GM21447 (cell line): ENCODE data around the gene ATP4A.

Experiments used
- ATAC-seq: cut with Tn5 transposase; IDR thresholded peaks from one replicate; pipeline ENCODE4 v1.9.1; 2021; ENCODE audit not compliant: unreplicated experiment

ATP4A gene

DNA sequence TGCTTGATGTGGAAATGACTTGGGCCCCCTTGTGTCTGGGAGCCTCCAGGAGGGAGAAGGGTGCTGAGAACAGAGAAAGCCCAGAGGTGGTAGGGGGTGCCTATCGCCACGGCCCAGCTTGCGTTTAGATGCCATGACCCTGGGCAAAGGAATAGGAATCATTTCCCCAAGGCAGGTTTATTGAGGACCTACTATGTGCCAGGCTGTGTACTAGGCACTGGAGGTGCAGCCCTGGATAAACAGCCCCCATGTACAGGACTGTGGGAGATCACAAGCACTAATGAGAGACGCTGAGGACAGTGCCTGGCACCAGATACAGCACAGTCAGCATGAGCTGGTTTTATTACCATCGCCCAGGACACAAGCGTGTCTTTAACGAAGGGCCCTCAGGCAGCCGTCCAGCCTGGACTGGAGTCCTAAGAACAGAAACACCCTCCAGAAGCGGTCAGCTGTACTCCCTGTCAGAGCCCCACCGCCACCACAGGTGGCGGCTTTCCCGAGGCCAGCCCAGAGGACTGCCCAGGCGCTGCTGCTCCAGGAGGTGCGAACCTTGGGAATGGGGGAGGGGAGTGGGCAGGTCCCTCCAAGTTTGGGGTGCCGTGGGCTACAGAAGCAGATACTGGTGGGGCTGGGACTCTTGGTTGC is 13.5 kb downstream of the ATP4A start:
- ATAC-seq = no peak

DNA sequence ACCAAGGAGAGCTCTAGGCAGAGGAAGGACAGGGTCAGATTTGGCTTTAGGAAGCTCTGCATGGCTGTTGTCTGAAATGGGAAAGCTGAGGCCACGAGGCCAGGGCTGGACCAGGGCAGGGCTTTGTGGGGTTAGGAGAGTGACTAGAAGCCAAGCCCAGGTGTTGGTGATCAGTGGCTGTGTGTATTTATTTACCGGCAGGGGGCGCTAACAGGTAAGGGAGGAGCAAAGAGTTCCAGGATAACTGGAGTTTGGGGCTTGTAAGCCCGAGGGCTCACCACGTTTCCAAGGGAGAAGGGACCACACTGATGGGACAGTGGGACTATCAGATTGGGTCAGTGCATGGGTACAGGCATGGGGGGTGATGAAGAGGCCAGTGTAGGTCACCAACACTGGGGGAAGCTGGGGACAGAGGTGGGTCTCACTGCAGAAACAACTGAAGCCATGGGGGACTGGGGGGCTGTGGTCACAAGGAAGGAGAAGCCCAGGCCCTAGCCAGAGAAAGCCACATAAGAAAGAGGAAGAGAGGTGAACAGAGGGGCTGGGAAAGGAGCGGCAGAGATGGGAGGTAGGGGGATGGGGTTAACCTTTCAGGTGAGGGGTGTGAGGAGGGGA is 14.2 kb downstream of the ATP4A start:
- no peak for ATAC-seq

DNA sequence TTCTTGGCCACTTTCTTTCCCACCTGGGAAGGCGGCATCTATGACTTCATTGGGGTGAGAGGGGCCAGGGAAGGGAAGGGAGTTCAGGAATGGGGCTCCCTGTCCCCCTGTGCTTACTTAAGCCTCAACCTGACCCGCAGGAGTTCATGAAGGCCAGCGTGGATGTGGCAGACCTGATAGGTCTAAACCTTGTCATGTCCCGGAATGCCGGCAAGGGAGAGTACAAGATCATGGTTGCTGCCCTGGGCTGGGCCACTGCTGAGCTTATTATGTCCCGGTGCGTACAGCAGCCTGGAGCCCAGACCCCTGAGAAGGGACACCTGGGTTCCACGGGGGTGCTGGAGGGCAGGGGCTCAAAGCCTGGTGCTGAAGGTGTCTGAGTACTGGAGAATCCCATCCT is 16.9 kb downstream of the ATP4A start:
- no peak for ATAC-seq

DNA sequence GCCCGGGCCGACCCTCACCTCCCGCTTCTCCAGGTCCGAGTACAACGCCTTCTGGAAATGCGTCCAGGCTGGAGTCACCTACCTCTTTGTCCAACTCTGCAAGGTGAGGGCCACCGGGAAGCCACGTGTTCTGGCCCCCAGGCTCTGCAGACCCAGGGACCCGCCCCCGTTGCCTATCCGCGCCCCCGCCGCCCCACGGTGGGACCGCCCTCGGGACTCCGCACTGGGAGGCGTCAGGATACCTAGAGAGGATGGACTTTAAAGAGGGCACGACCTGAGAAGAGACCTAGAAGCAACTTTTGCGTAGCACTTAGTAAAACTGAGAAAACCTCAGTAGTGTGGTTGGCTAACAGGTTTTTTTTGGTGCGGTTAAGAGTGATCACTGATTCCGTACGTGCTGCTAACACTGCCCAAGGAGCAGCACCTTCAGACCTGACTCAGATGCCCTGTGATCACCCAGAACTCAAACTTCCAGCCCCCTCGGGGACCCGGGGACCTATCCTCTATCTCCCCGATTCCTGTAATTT is 17.5 kb downstream of the ATP4A start:
- peak; percentile 52 for ATAC-seq

DNA sequence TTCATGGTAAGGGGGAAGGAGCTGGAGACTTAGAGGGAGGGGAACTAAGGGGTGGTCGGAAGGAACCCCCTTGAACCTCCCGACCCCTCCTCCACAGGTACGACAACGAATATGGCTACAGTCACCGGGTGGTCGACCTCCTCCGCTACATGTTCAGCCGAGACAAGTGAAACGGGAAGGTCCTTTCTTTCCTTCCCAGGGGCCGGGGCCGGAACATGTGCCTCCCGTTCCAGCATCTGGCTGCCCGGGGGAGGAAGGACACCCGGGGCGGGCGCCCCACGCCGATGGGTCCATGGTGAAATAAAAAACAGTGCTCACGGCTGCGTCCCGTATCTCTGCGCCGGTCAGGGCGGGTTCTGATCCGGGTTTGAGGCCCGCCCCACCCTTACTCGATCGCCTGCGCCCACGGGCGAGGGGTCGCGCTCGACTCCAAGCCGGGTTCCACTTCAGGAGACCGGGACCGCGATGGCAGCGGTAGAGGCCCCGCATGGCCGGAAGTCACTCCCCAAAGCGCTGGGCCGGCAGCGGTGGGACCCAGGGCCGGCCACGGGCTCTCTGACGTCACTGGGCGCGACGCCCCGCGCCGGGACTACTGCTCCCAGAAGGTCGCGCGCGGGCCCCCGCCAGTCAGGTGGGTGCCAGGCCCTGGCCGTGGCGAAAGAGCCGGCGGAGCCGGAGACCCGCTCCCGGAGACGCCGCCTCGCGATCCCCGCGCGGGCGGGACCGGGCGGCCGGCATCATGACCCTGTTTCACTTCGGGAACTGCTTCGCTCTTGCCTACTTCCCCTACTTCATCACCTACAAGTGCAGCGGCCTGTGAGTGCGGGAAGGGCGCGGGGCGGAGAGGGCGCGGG is 18.2 kb downstream of the ATP4A start, which contains the start of gene TMEM147:
TMEM147 (plus strand) TSS at position 626 of the 854 bp plus-strand sequence; CDS start at position 740, 114 bp downstream.
- ATAC-seq = peak; percentile 66

DNA sequence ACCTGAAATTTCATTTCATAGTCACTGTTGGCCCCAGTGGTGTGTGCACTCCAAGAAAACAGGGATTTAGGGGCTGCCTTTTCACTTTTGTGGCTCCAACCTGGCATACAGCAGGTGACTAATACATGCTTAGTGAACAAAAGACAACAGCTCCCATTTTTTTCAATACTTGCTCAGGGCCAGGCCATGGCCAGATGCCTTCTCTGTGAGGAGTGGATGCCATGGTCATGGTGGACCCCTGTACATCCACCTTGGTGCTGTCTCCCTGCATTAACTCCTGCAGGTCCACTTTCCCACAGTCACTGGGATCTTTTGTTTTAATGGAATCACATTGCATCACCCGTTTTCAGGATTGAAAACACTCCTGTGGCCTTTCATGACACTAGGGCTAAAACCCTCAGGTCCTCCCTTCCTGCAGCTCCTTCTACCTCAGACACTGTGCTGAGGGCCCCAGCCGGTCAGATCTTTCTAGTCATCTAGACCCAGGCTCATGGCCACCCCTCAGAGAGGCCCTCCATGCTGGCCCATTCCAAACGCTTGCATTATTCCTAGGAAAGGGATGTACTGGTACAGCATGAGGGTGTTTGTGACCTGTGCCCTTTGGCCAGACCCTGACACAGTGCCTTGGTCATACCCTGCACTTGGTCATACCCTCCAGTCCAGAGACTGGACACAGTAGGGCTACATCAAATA is 19.2 kb downstream of the ATP4A start:
- no peak for ATAC-seq

DNA sequence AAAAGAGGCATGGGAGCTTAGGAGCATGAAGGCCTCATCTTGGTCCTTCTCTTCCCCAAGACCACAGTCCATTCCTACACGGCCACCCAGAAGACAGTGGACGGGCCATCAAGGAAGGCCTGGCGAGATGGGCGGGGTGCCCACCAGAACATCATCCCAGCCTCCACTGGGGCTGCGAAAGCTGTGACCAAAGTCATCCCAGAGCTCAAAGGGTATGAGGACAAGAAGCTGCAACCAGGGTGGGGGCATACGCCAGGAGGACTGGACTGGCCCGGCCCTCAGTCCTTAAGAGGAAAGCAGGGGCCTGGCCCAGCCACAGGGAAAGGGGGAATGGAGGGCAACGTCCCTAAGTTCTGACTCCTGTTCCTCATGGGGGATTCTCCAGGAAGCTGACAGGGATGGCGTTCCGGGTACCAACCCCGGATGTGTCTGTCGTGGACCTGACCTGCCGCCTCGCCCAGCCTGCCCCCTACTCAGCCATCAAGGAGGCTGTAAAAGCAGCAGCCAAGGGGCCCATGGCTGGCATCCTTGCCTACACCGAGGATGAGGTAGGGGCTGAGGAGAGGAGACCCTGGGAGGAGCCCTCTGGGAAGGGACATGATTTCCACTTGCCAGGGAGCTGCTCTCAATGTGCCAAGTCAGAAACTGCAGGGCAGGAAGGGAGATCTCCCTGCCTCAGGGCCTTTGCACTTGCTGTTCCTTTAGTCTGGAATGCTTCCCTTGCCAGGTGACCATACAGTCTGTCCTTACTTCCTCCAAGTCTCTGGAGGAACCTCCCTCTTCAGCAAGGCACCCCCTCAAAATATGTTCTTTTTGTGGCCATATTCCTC is 20.0 kb downstream of the ATP4A start:
- no peak for ATAC-seq

DNA sequence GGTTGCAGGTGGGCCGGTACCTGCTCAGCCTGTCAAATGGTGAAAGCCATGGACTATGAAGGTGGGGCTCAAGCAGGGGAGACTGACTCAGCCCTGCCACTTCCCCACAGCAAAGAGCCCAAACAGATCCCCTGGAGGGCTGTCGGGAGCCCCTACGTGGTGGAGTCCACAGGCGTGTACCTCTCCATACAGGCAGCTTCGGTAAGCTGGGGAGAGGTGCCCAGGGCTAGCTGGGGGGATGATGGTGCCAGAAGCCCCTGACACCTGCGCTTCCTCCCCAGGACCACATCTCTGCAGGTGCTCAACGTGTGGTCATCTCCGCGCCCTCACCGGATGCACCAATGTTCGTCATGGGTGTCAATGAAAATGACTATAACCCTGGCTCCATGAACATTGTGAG is 21.2 kb downstream of the ATP4A start:
- ATAC-seq = no peak

DNA sequence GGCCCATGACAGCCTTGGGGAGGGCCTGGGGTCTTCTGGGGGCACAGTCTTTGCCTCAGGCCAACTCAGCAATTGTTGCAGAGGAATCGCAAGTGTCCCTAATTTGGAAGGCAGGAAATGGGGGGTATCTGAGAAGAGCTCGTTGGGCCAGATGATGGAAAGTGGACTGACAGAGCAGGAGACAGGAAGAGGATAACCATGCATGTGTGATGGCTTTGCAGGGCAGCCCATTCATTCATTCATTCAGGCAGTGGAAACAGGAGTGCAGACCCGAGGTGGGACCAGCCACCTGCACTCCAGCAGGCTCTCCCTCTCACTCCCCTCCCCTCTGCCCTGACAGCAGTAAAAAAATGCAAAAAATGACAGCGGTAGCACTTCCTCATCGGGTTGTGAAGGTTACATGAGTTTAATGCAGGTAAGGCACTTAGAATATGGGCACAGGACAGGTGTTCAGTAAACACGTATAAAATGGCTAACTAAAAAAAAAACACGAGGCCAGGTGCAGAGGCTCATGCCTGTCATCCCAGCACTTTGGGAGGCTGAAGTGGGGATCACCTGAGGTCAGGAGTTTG is 23.0 kb downstream of the ATP4A start:
- ATAC-seq = no peak

DNA sequence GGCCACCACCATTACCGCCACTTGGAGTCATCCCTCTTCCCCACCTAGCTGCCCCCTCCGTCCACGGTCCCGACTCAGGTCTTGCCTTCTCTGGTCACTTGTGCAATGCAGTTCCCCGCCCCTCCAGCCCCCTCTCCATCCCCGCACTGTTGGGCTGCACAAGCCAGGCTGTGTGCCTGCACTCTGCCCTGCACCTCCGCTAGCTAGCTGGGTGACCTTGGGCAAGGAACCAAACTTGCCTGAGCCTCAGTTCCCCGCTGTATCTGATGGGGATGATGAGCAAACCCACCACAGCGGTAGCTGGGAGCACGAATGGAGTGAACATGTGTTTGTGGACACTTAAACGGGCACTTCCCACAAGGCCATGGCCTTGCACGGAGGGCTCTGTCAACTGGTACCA is 23.6 kb downstream of the ATP4A start:
- ATAC-seq = no peak

DNA sequence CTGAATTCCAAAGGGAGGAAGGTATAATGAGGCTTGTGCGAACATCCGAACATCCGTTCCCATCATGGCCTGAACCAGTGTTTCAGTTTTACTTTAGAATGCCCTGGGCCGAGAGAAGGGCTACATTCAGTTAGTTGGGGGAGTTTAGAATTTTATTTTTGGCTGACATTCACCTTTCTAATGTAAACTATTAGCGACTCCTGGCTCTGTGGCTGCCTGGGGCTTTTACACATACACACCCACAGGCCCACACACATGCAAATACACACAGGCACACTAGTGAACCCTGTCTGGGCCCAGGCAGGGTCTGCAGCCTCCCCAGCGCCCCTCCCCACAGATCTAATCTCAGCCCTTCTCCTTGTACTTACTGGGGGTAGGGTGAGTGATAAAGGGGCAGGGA is 24.1 kb downstream of the ATP4A start:
- no peak for ATAC-seq

DNA sequence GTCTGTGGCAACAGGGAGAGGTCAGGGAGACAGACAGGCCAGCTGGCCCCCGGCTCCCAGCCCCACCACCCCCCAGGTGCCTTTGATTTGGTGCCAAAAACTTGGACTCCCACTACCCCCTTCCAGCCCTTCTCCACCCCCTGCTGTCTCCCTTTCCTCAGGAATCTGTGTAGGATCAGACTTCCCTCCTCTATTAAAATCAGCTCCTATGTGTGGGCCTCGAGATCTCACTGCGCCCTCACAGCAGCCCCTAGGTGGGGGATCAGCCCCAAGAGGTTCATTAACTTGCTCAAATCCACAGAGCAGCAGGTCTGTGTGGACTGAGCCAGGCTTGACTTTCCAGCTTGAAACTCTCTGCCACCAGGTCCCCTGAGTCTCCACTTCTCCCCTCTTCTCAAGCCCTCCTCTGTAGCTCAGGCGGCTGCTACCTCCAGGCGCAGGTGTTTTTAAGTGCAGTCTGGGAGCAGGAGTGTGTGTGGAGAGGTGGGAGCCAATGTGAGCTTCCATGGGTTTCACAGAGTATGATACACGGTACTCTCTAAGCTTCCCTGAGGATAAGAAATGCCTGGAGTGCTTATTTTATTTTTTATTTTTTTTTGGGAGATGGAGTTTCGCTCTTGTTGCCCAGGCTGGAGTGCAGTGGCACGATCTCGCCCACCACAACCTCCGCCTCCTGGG is 28.5 kb downstream of the ATP4A start:
- no peak for ATAC-seq

DNA sequence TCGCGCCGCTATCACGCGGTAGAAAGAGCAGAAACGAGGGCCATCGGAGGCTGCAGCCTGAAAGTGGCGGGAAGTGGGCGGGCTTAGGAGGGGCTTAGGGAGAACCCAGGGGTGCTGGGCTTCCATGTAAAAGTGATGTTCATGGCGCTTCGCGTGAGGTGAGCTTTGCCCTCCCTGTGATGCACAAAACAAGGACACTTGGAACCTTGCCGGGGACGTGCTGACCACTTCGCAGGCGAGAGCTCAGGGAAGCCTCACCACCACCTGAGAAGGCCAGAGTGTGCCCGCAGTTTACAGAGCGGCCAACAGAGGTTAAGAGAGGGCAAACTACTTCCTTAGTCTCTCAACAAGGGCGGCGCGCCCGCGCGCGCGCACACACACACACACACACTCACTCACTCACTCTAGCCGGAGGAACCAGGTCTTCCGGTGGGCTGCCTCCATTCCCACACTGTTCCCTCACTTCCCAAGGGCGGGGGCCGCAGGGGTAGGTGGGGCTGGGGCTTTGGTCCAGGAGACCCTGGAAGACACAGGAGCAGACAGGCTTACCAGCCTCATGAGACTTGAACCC is 29.6 kb downstream of the ATP4A start:
- no peak for ATAC-seq

DNA sequence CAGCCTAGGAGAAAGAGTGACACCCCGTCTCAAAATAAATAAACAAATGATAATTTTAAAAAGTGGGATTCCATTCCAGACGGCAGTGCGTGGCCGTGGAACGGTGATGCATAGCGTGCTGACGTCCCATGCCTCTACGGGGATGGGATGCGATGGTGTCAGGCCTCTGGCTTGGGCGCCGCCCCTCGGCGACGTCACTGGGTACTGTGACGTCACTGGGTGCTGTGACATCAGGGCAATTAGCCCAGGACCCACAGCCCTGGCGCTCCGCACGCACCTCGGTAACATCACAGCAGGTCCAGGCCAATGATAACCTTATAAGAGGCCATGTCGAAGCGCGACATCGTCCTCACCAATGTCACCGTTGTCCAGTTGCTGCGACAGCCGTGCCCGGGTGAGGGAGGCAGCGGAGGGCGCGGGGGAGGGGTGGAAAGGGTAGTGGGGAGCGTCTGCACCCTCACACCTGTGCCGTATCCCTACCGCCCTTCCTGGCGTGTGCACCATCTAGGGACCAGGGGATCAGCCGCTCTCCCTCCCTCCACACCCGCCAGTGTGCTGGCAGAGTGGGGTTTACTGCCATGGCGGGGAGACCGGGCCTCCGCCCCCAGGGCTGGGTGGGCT is 30.1 kb downstream of the ATP4A start, which contains the start of gene GAPDHS:
GAPDHS (plus strand) TSS at position 256 of the 621 bp plus-strand sequence; CDS start at position 328, 72 bp downstream.
- no peak for ATAC-seq

DNA sequence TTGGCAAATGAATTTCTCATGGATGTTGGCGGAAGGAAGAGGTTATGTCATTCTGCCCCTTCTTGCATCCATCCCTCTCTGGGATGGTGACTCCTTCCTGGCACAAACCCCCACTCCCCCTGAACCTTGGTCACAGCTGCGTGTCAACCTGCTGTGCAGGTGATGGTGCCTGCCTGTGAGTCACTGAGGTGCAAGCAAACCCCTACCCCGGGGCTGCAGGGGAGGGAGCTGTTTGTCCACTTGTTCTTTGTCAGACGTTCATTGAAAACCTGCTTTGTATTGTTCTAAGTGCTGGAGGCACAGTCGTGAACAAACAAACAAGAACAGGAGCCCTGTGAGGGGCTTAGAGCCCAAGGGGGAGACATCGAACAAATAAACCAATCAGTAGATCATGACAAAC is 32.2 kb downstream of the ATP4A start:
- no peak for ATAC-seq

DNA sequence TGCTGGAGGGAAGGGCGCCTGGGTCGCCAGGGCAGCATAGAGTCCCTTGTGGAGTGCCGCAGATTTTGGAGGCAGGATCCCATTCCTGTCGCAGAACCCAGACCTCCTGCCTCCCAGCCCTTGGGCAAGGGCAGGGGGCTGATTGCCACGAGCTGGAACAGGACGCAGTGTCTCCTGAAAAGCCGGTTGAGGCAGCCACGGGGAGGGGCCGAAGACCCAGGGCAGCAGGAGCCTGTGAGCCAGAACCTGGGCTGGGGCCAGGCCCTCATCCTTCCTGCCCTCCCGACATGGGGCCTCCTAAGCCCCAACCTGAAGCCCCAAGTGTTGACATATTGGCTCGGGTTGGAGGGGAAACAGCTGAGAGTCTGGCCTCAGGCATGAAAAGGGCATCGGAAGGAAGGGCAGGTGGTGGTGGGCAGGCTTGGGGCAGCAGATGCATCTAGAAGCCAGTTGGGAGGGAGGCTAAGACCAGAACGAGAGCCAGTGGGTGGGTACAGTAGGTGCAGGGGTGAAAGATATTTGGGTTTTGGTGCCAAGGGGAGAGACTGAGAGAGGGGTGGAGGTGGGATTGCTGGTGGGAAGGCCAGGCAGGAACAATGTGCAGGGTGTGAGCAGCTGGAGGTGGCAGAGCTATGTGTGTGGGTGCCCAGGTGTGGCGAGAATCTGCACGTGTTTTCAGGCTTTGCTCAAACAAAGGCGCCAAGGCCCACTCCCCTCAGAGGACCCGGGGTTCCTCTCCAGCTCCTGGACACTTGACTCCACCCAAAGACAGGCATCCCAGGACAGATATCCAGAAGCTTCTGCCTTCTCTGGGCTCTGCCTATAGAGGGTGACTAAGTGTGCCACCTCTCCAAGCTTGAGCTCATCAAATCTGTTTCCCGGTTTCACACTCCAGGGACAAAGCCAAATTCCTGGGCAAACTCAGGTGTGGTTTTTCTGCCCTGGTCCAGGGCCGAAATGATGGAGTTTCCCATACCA is 33.9 kb downstream of the ATP4A start:
- ATAC-seq = no peak
